GM23338 (cell line): ENCODE results near the gene COX14. TPM values are rescaled to one million over a fixed set of nuclear protein-coding genes. Genes with fewer than 3 reads are reported as not detected.

Experiments used
- ATAC-seq: fragments of 200-7000 bp; cut with Tn5 transposase; 3 replicates; pipeline ENCODE4 v1.9.1; 2020
- DNase-seq: peaks from one replicate; pipeline ENCODE4 v3.0.0-alpha.2; 2015; ENCODE audit warnings: low spot score
- H2AFZ ChIP-seq: fragments of 200-600 bp; sonication (generic); 2 replicates; pipeline ENCODE4 v1.8.0; 2016; ENCODE audit warnings: antibody characterized with exemption, mild to moderate bottlenecking, moderate library complexity
- H3F3A ChIP-seq: fragments of 200-600 bp; sonication (generic); replicated peaks from 2 replicates; pipeline ENCODE4 v1.8.0; 2017; ENCODE audit warnings: antibody characterized with exemption, mixed run types, low read depth
- H3K27ac ChIP-seq: fragments of 200-600 bp; sonication (generic); 2 replicates; pipeline ENCODE4 v1.6.1; 2016; ENCODE audit warnings: low read depth
- H3K27me3 ChIP-seq: fragments of 200-600 bp; sonication (generic); 2 replicates; pipeline ENCODE4 v1.8.0; 2016; ENCODE audit warnings: mild to moderate bottlenecking, mixed run types, moderate library complexity; ENCODE audit not compliant: insufficient read depth
- H3K36me3 ChIP-seq: fragments of 200-600 bp; sonication (generic); 2 replicates; pipeline ENCODE4 v1.8.0; 2016; ENCODE audit warnings: mild to moderate bottlenecking; ENCODE audit not compliant: insufficient read depth
- H3K4me1 ChIP-seq: fragments of 200-600 bp; sonication (generic); 2 replicates; pipeline ENCODE4 v1.8.0; 2016; ENCODE audit warnings: mild to moderate bottlenecking, moderate library complexity; ENCODE audit not compliant: insufficient read depth
- H3K4me2 ChIP-seq: fragments of 200-600 bp; sonication (generic); 2 replicates; pipeline ENCODE4 v1.7.1; 2017; ENCODE audit warnings: mixed run types
- H3K4me3 ChIP-seq: fragments of 200-600 bp; sonication (generic); 2 replicates; pipeline ENCODE4 v1.6.1; 2016; ENCODE audit warnings: mixed run types
- H3K79me2 ChIP-seq: fragments of 200-600 bp; sonication (generic); replicated peaks from 2 replicates; pipeline ENCODE4 v1.8.0; 2017; ENCODE audit warnings: mild to moderate bottlenecking; ENCODE audit not compliant: insufficient read depth
- H3K9me2 ChIP-seq: fragments of 200-600 bp; sonication (generic); 2 replicates; pipeline ENCODE4 v1.8.0; 2017; ENCODE audit not compliant: insufficient read depth
- H4K20me1 ChIP-seq: fragments of 200-600 bp; sonication (generic); replicated peaks from 2 replicates; pipeline ENCODE4 v1.8.0; 2017; ENCODE audit warnings: mild to moderate bottlenecking; ENCODE audit not compliant: insufficient read depth
- H3K27ac Mint-ChIP-seq: 2 replicates; pipeline ENCODE4 v1.8.0; 2020; ENCODE audit warnings: inconsistent platforms, mild to moderate bottlenecking, moderate library complexity, mixed read lengths
- H3K27me3 Mint-ChIP-seq: 3 replicates; pipeline ENCODE4 v1.8.0; 2022; ENCODE audit warnings: low read depth, mild to moderate bottlenecking, moderate library complexity, mixed read lengths, inconsistent platforms; ENCODE audit not compliant: insufficient read depth, poor library complexity
- H3K36me3 Mint-ChIP-seq: 3 replicates; pipeline ENCODE4 v1.8.0; 2021; ENCODE audit warnings: low read depth, mild to moderate bottlenecking, inconsistent platforms, moderate library complexity, mixed read lengths
- H3K4me1 Mint-ChIP-seq: 3 replicates; pipeline ENCODE4 v1.8.0; 2020; ENCODE audit warnings: mild to moderate bottlenecking, inconsistent platforms, mixed read lengths
- H3K4me3 Mint-ChIP-seq: 3 replicates; pipeline ENCODE4 v1.8.0; 2021; ENCODE audit warnings: moderate library complexity, mild to moderate bottlenecking, inconsistent platforms, mixed read lengths
- H3K9me3 Mint-ChIP-seq: 3 replicates; pipeline ENCODE4 v1.8.0; 2020; ENCODE audit warnings: moderate library complexity, mild to moderate bottlenecking, inconsistent platforms, mixed read lengths
- CREB1 ChIP-seq: fragments of 250-450 bp; sonication (Bioruptor Pico); IDR thresholded peaks from 2 replicates; pipeline ENCODE4 v1.5.0; 2020; ENCODE audit warnings: low read depth, mild to moderate bottlenecking, moderate library complexity
- EZH2 ChIP-seq: fragments of 200-600 bp; sonication (generic); IDR thresholded peaks from one replicate; pipeline ENCODE4 v1.8.0; 2017; ENCODE audit warnings: antibody characterized with exemption, mild to moderate bottlenecking, low read depth; ENCODE audit not compliant: unreplicated experiment
- JUNB ChIP-seq: IDR thresholded peaks from one replicate; pipeline ENCODE4 v1.6.1; 2016; ENCODE audit warnings: antibody characterized with exemption; ENCODE audit not compliant: unreplicated experiment
- REST ChIP-seq: IDR thresholded peaks from one replicate; pipeline ENCODE4 v1.6.1; 2018; ENCODE audit warnings: antibody characterized with exemption; ENCODE audit not compliant: unreplicated experiment
- ZNF114 ChIP-seq: fragments of 250-450 bp; sonication (Bioruptor Pico); IDR thresholded peaks from 2 replicates; pipeline ENCODE4 v1.5.0; 2020; ENCODE audit warnings: mild to moderate bottlenecking, moderate library complexity
- ZNF331 ChIP-seq: fragments of 250-450 bp; sonication (Bioruptor Pico); IDR thresholded peaks from 2 replicates; pipeline ENCODE4 v1.5.0; 2020; ENCODE audit warnings: low read depth, mild to moderate bottlenecking, moderate library complexity
- polyA plus RNA-seq: library from polyadenylated mRNA; unstranded; fragments of >200 nt; fragmentation: Nextera tagmentation; extraction: Ambion mirVana; gene quantifications from 2 replicates; pipeline ENCODE4 v1.2.1, GENCODE V29; 2016
- total RNA-seq: library from RNA; depleted of rRNA; stranded (reverse); fragments of >200 nt; shearing (Covaris generic); gene quantifications from 2 replicates; pipeline ENCODE4 v1.2.3, GENCODE V29; 2014
- TF ChIP-seq, protein P1 (sequence below), 2 experiments: fragments of 200-600 bp in 1 of 2; sonication (generic) in 1 of 2; conservative IDR thresholded peaks; 2 replicates each; pipeline versions ENCODE4 v1.5.1 to v1.6.1; 2016 to 2017; ENCODE audit warnings: antibody characterized with exemption in 2 of 2, low read depth in 2 of 2, mild to moderate bottlenecking in 2 of 2, moderate library complexity in 1 of 2
- TF ChIP-seq, protein P2 (sequence below): IDR thresholded peaks from 2 replicates; pipeline ENCODE4 v1.6.1; 2016; ENCODE audit warnings: antibody characterized with exemption
- TF ChIP-seq, protein P3 (sequence below): fragments of 250-450 bp; sonication (Bioruptor Pico); IDR thresholded peaks from 2 replicates; pipeline ENCODE4 v1.5.0; 2020; ENCODE audit warnings: mild to moderate bottlenecking, moderate library complexity

Gene COX14
- total and polyA plus RNA-seq, 2 experiments from 2014 or later, result 43.7 to 73.5 TPM

GRCh38 chr12:50129290-50129689 lies 17.3 kb downstream of the COX14 start:
- no peaks in the 10 kb centered on the region for H3K79me2 ChIP-seq
- H3K27ac ChIP-seq, result no peak overlapping the region
- H3K4me1 ChIP-seq, result no peaks in the 10 kb centered on the region
- ATAC-seq (no peak), DNase-seq (no peak)
- peaks cover 30% of the 10 kb centered on the region for H3K36me3 ChIP-seq
- no peak overlapping the region for H3K4me3 ChIP-seq
- H4K20me1 ChIP-seq, result peaks cover 24% of the 10 kb centered on the region; the same call in 1 of the 2 replicates
- no peak overlapping the region for H2AFZ ChIP-seq
- H3K9me2 ChIP-seq, result no peaks in the 10 kb centered on the region
- no peaks in the 10 kb centered on the region for H3K4me1 Mint-ChIP-seq
- peaks cover 2% of the 10 kb centered on the region for H3K27me3 Mint-ChIP-seq
- no peak overlapping the region for H3K4me2 ChIP-seq
- H3K9me3 Mint-ChIP-seq, result no peaks in the 10 kb centered on the region; the same call in 2 of the 3 replicates
- H3F3A ChIP-seq, result peaks cover 9% of the 10 kb centered on the region; the same call in 1 of the 2 replicates
- peaks cover 42% of the 10 kb centered on the region for H3K36me3 Mint-ChIP-seq
- H3K27ac Mint-ChIP-seq, result no peak overlapping the region
- TF ChIP-seq, protein P1, sequence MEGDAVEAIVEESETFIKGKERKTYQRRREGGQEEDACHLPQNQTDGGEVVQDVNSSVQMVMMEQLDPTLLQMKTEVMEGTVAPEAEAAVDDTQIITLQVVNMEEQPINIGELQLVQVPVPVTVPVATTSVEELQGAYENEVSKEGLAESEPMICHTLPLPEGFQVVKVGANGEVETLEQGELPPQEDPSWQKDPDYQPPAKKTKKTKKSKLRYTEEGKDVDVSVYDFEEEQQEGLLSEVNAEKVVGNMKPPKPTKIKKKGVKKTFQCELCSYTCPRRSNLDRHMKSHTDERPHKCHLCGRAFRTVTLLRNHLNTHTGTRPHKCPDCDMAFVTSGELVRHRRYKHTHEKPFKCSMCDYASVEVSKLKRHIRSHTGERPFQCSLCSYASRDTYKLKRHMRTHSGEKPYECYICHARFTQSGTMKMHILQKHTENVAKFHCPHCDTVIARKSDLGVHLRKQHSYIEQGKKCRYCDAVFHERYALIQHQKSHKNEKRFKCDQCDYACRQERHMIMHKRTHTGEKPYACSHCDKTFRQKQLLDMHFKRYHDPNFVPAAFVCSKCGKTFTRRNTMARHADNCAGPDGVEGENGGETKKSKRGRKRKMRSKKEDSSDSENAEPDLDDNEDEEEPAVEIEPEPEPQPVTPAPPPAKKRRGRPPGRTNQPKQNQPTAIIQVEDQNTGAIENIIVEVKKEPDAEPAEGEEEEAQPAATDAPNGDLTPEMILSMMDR (conservative IDR thresholded peaks at IDR 0.05; ENCODE audit: low read depth in 2 of 2), result no peak
- TF ChIP-seq CREB1 (CRISPR knock-in tag), result no peak
- TF ChIP-seq JUNB, result no peak
- TF ChIP-seq, protein P2, sequence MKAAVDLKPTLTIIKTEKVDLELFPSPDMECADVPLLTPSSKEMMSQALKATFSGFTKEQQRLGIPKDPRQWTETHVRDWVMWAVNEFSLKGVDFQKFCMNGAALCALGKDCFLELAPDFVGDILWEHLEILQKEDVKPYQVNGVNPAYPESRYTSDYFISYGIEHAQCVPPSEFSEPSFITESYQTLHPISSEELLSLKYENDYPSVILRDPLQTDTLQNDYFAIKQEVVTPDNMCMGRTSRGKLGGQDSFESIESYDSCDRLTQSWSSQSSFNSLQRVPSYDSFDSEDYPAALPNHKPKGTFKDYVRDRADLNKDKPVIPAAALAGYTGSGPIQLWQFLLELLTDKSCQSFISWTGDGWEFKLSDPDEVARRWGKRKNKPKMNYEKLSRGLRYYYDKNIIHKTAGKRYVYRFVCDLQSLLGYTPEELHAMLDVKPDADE, result no peak
- no peak for TF ChIP-seq ZNF114 (CRISPR knock-in tag)
- no peak for TF ChIP-seq ZNF331
- no peak for TF ChIP-seq EZH2
- TF ChIP-seq, protein P3, sequence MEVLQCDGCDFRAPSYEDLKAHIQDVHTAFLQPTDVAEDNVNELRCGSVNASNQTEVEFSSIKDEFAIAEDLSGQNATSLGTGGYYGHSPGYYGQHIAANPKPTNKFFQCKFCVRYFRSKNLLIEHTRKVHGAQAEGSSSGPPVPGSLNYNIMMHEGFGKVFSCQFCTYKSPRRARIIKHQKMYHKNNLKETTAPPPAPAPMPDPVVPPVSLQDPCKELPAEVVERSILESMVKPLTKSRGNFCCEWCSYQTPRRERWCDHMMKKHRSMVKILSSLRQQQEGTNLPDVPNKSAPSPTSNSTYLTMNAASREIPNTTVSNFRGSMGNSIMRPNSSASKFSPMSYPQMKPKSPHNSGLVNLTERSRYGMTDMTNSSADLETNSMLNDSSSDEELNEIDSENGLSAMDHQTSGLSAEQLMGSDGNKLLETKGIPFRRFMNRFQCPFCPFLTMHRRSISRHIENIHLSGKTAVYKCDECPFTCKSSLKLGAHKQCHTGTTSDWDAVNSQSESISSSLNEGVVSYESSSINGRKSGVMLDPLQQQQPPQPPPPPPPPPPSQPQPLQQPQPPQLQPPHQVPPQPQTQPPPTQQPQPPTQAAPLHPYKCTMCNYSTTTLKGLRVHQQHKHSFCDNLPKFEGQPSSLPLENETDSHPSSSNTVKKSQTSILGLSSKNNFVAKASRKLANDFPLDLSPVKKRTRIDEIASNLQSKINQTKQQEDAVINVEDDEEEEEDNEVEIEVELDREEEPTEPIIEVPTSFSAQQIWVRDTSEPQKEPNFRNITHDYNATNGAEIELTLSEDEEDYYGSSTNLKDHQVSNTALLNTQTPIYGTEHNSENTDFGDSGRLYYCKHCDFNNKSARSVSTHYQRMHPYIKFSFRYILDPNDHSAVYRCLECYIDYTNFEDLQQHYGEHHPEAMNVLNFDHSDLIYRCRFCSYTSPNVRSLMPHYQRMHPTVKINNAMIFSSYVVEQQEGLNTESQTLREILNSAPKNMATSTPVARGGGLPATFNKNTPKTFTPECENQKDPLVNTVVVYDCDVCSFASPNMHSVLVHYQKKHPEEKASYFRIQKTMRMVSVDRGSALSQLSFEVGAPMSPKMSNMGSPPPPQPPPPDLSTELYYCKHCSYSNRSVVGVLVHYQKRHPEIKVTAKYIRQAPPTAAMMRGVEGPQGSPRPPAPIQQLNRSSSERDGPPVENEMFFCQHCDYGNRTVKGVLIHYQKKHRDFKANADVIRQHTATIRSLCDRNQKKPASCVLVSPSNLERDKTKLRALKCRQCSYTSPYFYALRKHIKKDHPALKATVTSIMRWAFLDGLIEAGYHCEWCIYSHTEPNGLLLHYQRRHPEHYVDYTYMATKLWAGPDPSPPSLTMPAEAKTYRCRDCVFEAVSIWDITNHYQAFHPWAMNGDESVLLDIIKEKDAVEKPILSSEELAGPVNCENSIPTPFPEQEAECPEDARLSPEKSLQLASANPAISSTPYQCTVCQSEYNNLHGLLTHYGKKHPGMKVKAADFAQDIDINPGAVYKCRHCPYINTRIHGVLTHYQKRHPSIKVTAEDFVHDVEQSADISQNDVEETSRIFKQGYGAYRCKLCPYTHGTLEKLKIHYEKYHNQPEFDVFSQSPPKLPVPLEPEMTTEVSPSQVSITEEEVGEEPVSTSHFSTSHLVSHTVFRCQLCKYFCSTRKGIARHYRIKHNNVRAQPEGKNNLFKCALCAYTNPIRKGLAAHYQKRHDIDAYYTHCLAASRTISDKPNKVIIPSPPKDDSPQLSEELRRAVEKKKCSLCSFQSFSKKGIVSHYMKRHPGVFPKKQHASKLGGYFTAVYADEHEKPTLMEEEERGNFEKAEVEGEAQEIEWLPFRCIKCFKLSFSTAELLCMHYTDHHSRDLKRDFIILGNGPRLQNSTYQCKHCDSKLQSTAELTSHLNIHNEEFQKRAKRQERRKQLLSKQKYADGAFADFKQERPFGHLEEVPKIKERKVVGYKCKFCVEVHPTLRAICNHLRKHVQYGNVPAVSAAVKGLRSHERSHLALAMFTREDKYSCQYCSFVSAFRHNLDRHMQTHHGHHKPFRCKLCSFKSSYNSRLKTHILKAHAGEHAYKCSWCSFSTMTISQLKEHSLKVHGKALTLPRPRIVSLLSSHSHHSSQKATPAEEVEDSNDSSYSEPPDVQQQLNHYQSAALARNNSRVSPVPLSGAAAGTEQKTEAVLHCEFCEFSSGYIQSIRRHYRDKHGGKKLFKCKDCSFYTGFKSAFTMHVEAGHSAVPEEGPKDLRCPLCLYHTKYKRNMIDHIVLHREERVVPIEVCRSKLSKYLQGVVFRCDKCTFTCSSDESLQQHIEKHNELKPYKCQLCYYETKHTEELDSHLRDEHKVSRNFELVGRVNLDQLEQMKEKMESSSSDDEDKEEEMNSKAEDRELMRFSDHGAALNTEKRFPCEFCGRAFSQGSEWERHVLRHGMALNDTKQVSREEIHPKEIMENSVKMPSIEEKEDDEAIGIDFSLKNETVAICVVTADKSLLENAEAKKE (CRISPR knock-in tag), result no peak
- no peak for TF ChIP-seq REST
- no peak overlapping the region for H3K4me3 Mint-ChIP-seq
- no peaks in the 10 kb centered on the region for H3K27me3 ChIP-seq
